ENCODE data around the gene AMBRA1.

Gene AMBRA1

DNA sequence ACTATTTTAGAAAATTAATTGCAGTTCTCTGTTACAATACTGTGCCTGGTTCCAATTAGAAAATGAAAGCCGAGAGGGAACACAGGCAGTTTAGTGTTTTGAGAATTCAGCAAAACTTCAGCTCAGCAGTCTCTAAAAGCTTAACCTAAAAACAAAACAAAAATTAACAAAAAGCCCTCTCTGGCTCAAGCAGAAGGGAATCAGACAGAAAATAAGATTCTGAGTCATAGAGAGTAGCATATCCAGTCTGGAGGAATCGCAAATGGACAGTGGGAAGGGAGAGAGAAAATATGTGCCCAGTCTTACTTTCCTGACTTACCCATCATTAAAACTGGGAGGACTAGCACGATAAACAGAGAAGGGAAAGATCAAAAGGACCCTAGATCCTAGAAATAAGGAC is 164.1 kb downstream of the AMBRA1 start:
- no peaks in the 10 kb centered on the region for H3K27me3 ChIP-seq (ENCODE audit: insufficient read depth, poor library complexity, severe bottlenecking)
- no peak overlapping the region for H3K4me3 ChIP-seq (replicated peaks; ENCODE audit: insufficient read depth, low read length)
- DNase-seq (ENCODE audit: low read depth in 1 of 2, low spot score in 1 of 2) = no peak
- no peak overlapping the region for H3K27ac ChIP-seq (replicated peaks)
- TF ChIP-seq CTCF (IDR thresholded peaks at IDR 0.05; ENCODE audit: insufficient read depth, low read length) (no peak), GABPA (IDR thresholded peaks at IDR 0.05; ENCODE audit: low read depth) (no peak), POLR2AphosphoS5 (IDR thresholded peaks at IDR 0.05; ENCODE audit: low read depth) (no peak), SPI1 (IDR thresholded peaks at IDR 0.05; ENCODE audit: borderline replicate concordance, low read depth) (no peak), REST (IDR thresholded peaks at IDR 0.05; ENCODE audit: insufficient replicate concordance, low read depth) (no peak)

DNA sequence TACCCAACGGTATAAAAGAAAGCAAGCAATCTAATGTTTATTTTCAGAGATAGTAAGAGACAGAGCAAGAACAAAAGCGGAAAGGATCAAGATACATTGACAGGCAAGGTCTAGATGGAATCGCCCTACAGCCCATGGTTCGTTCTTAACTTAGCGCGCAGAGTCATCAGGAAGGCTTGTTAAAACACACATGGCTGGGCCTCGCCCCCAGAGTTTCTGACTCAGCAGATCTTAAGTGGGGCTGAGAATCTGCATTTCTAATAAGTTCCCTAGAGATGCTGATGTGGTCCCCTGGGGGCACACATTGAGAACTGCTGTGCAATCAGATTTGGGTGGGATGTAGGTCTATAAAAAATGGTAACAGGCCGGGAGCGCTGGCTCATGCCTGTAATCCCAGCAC is 166.5 kb downstream of the AMBRA1 start:
- DNase-seq (ENCODE audit: low read depth in 1 of 2, low spot score in 1 of 2) = no peak
- Histone ChIP-seq H3K27ac (replicated peaks) (no peak overlapping the region), H3K4me3 (replicated peaks; ENCODE audit: insufficient read depth, low read length) (no peak overlapping the region), H3K27me3 (ENCODE audit: insufficient read depth, poor library complexity, severe bottlenecking) (no peaks in the 10 kb centered on the region)
- TF ChIP-seq GABPA (IDR thresholded peaks at IDR 0.05; ENCODE audit: low read depth) (no peak), CTCF (IDR thresholded peaks at IDR 0.05; ENCODE audit: insufficient read depth, low read length) (no peak)

GRCh38 chr11:46426233-46426991 is 167.4 kb downstream of the AMBRA1 start:
- no peak for TF ChIP-seq POLR2AphosphoS5 (IDR thresholded peaks at IDR 0.05; ENCODE audit: low read depth)
- TF ChIP-seq REST (IDR thresholded peaks at IDR 0.05; ENCODE audit: insufficient replicate concordance, low read depth) = no peak
- no peak for TF ChIP-seq GABPA (IDR thresholded peaks at IDR 0.05; ENCODE audit: low read depth)
- no peak for TF ChIP-seq CTCF (IDR thresholded peaks at IDR 0.05; ENCODE audit: insufficient read depth, low read length)
- Histone ChIP-seq H3K27ac (replicated peaks) (no peak overlapping the region), H3K4me3 (replicated peaks; ENCODE audit: insufficient read depth, low read length) (no peak overlapping the region), H3K27me3 (ENCODE audit: insufficient read depth, poor library complexity, severe bottlenecking) (no peaks in the 10 kb centered on the region)
- DNase-seq (ENCODE audit: low read depth in 1 of 2, low spot score in 1 of 2) = no peak

DNA sequence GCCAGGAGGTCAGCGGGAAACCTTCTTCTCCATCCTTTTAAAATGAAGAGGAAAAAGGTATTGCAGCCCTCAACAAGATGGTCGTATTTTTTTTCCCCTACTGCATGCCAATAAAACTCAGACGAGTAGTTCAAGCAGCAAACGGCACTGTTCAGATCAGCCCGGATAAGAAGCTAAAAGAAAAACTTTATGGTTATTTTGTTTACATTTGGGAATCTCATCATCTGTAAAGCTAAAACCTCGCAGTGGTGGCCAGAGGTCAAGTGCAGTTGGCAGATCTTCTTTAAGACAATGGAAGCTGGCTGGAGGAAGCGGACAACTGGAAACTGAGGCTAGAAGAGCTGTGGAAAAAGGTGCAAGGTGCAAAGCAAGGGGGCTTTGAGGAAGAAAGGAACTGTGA is 171.2 kb downstream of the AMBRA1 start:
- Histone ChIP-seq H3K27me3 (ENCODE audit: insufficient read depth, poor library complexity, severe bottlenecking) (no peaks in the 10 kb centered on the region), H3K27ac (replicated peaks) (no peak overlapping the region), H3K4me3 (replicated peaks; ENCODE audit: insufficient read depth, low read length) (no peak overlapping the region)
- TF ChIP-seq POLR2AphosphoS5 (IDR thresholded peaks at IDR 0.05; ENCODE audit: low read depth) (no peak), CTCF (IDR thresholded peaks at IDR 0.05; ENCODE audit: insufficient read depth, low read length) (no peak), SPI1 (IDR thresholded peaks at IDR 0.05; ENCODE audit: borderline replicate concordance, low read depth) (no peak), GABPA (IDR thresholded peaks at IDR 0.05; ENCODE audit: low read depth) (no peak), REST (IDR thresholded peaks at IDR 0.05; ENCODE audit: insufficient replicate concordance, low read depth) (no peak)
- DNase-seq (ENCODE audit: low read depth in 1 of 2, low spot score in 1 of 2) = no peak
